Measurements from ENCODE around the gene RUNX2. TPM values are rescaled to one million over a fixed set of nuclear protein-coding genes. Genes with fewer than 3 reads are reported as not detected.

Gene RUNX2
- total RNA-seq, 2 experiments from 2014 or later, result 0.27 to 0.44 TPM

DNA sequence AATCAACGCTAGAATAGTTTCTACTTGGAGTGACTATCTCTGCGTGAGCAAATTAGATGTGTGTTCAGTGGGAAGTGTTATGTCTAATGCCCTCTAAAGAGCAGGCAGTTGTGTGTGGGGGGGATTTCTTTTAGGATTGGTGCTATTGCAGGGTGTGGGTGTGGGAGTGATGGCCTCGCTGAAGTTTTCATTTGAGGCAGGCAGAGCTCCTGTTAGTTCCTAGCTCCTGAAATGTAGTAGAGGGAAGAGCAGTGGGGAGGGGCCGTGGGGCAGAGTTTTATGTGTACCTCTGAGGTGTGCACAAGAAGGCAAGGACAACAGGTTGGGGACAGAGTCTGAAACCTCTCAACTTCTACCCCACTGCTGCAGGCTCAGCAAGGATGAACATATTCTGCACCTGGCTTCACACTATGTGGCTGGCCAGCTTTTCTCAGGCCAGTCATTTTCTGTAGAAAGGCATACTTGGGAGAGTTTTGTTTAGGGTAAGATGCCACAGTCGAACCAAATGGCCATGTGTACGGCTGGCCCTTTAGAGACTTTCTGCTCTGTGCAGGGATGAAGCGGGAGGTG is 278.8 kb downstream of the RUNX2 start:
- Histone ChIP-seq H3K36me3 (ENCODE audit: insufficient read depth, low read length) (no peaks in the 10 kb centered on the region), H3K9me3 (ENCODE audit: low read length) (no peaks in the 10 kb centered on the region), H3K9me2 (ENCODE audit: insufficient read depth, low read length) (no peaks in the 10 kb centered on the region), H3K79me2 (ENCODE audit: insufficient read depth, low read depth, low read length) (no peaks in the 10 kb centered on the region), H3K27ac (ENCODE audit: low read depth, low read length, poor library complexity, severe bottlenecking) (no peak overlapping the region), H3K4me2 (ENCODE audit: low read length) (no peak overlapping the region), H3K4me3 (ENCODE audit: low read depth, low read length, poor library complexity, severe bottlenecking) (no peak overlapping the region), H3K4me1 (ENCODE audit: insufficient read depth, low read length, poor library complexity, severe bottlenecking) (no peaks in the 10 kb centered on the region), H2AFZ (ENCODE audit: low read length) (no peak overlapping the region), H4K20me1 (ENCODE audit: insufficient read depth, low read length) (no peaks in the 10 kb centered on the region)
- intact Hi-C loops (cut with micrococcal nuclease; ENCODE audit: unreplicated experiment), result no loop called here
- BruUV-seq (replicated peaks), result no TSS peak
- ChIA-PET POLR2A (no interaction called here), CTCF (ENCODE audit: unreplicated experiment) (no interaction called here)
- DNase-seq (ENCODE audit: low spot score), result no peak
- no peak for TF ChIP-seq EZH2phosphoT487 (IDR thresholded peaks at IDR 0.05; ENCODE audit: borderline replicate concordance, low read depth, low read length)
- TF ChIP-seq, protein P1, sequence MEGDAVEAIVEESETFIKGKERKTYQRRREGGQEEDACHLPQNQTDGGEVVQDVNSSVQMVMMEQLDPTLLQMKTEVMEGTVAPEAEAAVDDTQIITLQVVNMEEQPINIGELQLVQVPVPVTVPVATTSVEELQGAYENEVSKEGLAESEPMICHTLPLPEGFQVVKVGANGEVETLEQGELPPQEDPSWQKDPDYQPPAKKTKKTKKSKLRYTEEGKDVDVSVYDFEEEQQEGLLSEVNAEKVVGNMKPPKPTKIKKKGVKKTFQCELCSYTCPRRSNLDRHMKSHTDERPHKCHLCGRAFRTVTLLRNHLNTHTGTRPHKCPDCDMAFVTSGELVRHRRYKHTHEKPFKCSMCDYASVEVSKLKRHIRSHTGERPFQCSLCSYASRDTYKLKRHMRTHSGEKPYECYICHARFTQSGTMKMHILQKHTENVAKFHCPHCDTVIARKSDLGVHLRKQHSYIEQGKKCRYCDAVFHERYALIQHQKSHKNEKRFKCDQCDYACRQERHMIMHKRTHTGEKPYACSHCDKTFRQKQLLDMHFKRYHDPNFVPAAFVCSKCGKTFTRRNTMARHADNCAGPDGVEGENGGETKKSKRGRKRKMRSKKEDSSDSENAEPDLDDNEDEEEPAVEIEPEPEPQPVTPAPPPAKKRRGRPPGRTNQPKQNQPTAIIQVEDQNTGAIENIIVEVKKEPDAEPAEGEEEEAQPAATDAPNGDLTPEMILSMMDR (conservative IDR thresholded peaks at IDR 0.05; ENCODE audit: low read length), result no peak

GRCh38 chr6:45607798-45608197 is 279.7 kb downstream of the RUNX2 start:
- no peaks in the 10 kb centered on the region for H3K9me3 ChIP-seq (ENCODE audit: low read length)
- ChIA-PET POLR2A (no interaction called here), CTCF (ENCODE audit: unreplicated experiment) (no interaction called here)
- BruUV-seq (replicated peaks), result no TSS peak
- intact Hi-C loops (cut with micrococcal nuclease; ENCODE audit: unreplicated experiment), result no loop called here
- TF ChIP-seq EZH2phosphoT487 (IDR thresholded peaks at IDR 0.05; ENCODE audit: borderline replicate concordance, low read depth, low read length), result no peak
- TF ChIP-seq, protein P1 (conservative IDR thresholded peaks at IDR 0.05; ENCODE audit: low read length), result no peak
- H3K79me2 ChIP-seq (ENCODE audit: insufficient read depth, low read depth, low read length), result no peaks in the 10 kb centered on the region
- no peaks in the 10 kb centered on the region for H3K9me2 ChIP-seq (ENCODE audit: insufficient read depth, low read length)
- no peak overlapping the region for H3K27ac ChIP-seq (ENCODE audit: low read depth, low read length, poor library complexity, severe bottlenecking)
- DNase-seq (ENCODE audit: low spot score), result no peak
- no peak overlapping the region for H3K4me3 ChIP-seq (ENCODE audit: low read depth, low read length, poor library complexity, severe bottlenecking)
- H3K4me2 ChIP-seq (ENCODE audit: low read length), result no peak overlapping the region
- no peaks in the 10 kb centered on the region for H3K36me3 ChIP-seq (ENCODE audit: insufficient read depth, low read length)
- H4K20me1 ChIP-seq (ENCODE audit: insufficient read depth, low read length), result no peaks in the 10 kb centered on the region
- H3K4me1 ChIP-seq (ENCODE audit: insufficient read depth, low read length, poor library complexity, severe bottlenecking), result no peaks in the 10 kb centered on the region
- H2AFZ ChIP-seq (ENCODE audit: low read length), result no peak overlapping the region

DNA sequence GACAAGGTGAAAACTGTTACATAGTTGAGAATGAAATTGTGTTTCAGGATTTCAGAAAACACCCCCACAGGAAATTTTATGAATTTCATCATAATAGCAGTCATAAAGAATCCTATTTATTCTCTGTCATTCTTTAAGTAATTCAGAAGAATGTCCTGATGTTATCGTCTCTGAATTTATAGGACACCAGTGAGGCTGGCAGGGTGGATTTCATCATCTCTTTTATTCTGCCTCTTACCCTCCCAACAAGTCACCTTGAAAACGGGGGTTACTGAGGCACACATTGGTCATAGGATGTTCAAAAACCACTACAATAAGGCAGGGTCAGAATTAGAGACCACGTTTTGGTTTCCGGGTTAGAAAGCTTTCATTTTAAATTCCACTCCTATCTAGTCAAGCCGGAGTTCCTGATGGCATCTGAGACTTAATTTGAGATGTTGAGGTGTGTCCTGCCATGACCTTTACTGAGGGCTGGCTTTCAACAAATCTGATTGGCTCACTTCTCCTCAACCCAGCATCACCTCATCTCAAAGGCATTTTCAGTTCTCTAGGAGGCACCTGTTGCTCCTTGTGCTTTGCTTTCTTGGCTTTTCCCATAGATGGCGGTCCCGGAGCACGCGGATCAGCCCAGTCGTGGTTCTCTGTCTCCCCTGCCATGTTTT is 280.3 kb downstream of the RUNX2 start:
- H3K9me3 ChIP-seq (ENCODE audit: low read length), result no peaks in the 10 kb centered on the region
- ChIA-PET POLR2A (no interaction called here), CTCF (ENCODE audit: unreplicated experiment) (no interaction called here)
- no peaks in the 10 kb centered on the region for H3K4me1 ChIP-seq (ENCODE audit: insufficient read depth, low read length, poor library complexity, severe bottlenecking)
- no peak overlapping the region for H3K27ac ChIP-seq (ENCODE audit: low read depth, low read length, poor library complexity, severe bottlenecking)
- no peak overlapping the region for H2AFZ ChIP-seq (ENCODE audit: low read length)
- no peaks in the 10 kb centered on the region for H3K79me2 ChIP-seq (ENCODE audit: insufficient read depth, low read depth, low read length)
- TF ChIP-seq EZH2phosphoT487 (IDR thresholded peaks at IDR 0.05; ENCODE audit: borderline replicate concordance, low read depth, low read length), result no peak
- TF ChIP-seq, protein P1 (conservative IDR thresholded peaks at IDR 0.05; ENCODE audit: low read length), result no peak
- DNase-seq (ENCODE audit: low spot score), result no peak
- H3K4me3 ChIP-seq (ENCODE audit: low read depth, low read length, poor library complexity, severe bottlenecking), result no peak overlapping the region
- H3K9me2 ChIP-seq (ENCODE audit: insufficient read depth, low read length), result no peaks in the 10 kb centered on the region
- intact Hi-C loops (cut with micrococcal nuclease; ENCODE audit: unreplicated experiment), result no loop called here
- H3K4me2 ChIP-seq (ENCODE audit: low read length), result no peak overlapping the region
- BruUV-seq (replicated peaks), result no TSS peak
- no peaks in the 10 kb centered on the region for H4K20me1 ChIP-seq (ENCODE audit: insufficient read depth, low read length)
- no peaks in the 10 kb centered on the region for H3K36me3 ChIP-seq (ENCODE audit: insufficient read depth, low read length)

Data from OCI-LY7 (cell line).